Stimulated activated CD4-positive, alpha-beta T cell treated with anti-CD3 and anti-CD28 coated beads, Interleukin-4, amount 100 ng/mL, for 24 hours (primary cell): ENCODE results near the gene SLC66A1.
A peak's percentile ranks its signal among the peaks of the same experiment; 100 is the strongest.

Experiments
- DNase-seq: peaks from one replicate; pipeline ENCODE4 v3.0.0-alpha.2; 2020

Gene SLC66A1

DNA sequence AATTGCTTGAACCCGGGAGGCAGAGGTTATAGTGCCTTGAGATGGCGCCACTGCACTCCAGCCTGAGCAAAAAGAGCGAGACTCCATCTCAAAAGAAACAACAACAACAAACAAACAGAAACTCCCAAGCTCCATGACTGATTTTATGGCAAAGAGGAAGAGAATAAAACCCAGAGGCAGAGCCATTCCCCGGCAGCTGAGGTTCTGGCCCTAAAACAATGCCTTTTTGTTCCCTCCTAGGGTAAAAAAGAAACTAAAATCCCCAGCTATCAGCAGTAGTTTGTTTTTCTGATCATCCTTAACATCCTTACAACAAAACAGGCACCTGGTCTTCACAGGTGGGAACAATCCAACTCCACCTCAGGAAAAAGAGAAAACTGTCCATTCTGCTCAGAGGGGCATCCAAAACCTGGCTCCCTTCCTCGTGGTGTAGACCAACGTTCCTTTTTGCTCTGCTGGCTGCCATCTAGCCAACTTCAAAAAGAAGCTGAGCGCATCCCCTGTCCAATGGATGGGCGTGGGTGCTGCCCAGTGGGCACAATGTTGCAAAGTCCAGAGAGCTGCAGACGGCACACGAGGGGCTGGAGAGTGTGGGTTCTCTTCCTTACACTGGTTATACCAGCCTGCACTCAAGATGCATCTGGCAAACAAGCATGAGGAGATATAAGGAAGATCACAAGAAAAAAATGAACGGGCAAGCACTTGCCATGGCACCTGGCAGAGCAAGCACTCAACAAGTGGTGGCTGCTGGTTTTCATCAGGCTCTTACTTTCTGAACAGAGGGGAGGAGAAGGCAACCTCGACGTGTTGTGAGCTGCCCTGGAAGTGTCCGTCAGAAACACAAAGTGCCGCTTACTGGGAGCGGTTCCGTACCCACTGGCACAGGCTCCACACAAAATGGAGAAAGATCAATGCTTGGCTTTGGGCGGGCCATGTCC lies 54.7 kb downstream of the SLC66A1 start:
- no peak for DNase-seq

DNA sequence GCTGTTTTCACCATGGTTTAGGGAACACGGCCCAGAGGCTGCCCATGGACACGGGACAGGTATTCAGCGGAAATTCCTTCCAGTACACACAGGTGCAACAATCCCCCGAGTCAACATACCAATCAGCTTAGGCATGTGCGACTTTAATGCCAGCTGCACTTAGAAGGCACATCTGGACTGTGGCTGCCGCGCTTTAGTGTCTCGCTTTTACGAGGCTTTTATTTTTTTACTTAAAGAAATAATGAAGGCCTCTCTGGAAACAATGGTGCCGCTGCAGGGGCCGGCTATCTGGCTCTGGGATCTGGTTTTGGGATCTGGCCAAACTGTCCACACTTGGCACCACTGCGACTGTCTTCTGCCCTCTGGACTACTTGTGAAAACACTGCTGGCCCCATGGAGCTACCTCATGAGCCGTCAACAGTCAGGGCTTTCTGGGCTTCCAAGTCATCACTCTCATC lies 55.5 kb downstream of the SLC66A1 start:
- DNase-seq = no peak

DNA sequence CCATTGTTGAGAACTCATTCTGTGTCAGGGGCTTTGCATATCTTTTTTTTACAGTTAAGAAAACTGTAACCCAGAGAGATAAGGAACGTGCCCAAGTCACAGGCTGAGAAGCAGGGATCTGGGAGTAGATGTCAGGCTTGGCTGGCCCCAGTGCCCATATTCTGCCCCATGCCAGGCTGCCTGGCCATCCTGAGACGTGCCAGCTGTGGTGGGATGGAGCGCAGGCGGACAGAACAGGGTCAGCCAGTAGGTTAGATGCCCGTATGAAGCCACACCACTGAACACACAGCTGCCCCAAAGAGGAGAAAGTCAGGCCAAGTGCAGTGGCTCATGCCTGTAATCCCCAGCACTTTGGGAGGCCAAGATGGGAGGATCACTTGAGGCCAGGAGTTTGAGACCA lies 55.9 kb downstream of the SLC66A1 start:
- no peak for DNase-seq

DNA sequence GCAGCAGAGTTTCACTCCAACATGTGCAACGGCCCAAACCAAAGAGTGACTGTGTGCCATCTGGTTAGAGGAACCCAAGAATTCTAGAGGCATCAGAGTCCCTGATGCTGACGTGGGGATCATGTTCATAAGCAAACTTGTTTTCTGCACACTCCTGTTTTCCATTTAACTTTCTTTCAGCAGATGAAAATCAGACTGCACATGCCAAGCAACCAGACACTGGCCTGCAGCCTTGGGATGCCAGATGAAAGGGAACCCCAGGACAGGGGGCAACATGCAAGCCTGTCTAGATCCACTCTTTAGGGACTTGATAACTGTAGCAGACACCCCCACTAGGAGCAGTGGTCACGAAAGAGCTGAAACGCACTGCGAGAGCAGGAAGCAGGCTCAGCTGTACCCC lies 56.8 kb downstream of the SLC66A1 start:
- no peak for DNase-seq

DNA sequence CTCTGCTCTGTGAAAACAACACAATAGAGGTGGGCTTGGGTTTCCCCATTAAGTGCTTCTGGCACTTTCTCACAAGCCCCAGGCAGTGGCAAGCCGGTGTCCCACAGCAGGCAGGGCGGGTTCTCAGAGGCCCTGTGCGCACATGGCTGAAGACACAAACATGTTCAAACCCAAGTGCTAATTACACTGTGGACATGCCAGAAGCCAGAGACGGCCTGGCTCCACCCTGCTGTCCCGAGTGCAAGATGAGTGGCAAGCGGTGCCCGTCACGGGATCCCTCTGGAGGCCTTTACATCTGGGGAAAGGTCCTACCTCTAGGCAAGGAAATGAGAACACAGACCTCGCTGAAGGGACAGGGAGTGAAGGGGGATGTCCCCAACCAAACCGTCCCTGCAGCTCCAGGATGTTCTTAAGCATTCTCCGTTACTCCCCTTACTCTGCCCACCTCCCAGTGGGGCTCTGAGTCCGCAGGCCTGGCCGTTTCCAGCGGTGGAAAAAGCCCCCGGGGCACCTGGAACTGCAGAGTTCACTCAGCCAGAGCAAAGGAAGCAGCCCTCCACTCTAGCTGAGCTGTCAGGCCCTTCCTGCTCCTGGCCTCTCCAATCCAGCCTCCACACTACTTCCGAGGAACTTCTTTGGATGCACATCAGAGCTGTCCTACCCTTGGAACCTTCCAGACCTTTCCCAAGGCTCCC lies 57.4 kb downstream of the SLC66A1 start:
- no peak for DNase-seq

DNA sequence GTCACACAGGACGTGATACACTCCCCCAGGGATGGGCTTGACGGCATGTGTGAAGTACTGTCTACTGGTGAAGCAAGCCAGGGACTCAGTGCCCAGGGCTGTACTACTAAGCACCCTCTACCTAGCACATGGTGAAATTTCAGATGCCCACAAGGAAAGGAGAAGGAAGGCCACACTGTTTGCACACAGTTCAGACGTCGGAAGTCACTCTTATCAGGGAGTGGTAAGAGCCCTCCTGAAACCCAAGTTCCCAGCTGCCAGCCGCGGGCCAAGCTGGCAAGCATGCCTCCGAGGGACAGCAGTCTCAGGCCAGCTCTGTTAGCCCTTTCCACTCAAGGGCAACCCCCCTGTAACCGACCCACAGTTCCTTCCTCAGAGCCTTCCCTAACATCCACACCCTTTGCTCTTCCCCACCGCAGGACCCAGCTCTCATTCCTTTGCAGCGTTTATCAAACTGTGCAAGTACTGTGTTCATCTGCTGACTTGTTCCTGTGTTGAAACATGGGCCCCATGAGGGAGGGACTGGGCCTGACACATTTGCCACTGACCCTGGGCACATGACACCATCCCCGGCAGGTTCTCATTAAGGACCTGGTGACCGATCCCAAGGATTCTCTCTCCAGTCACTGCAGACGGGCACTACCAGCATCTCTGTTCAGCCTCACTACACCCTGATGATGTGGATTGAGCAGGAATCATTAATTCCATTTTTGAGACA lies 58.5 kb downstream of the SLC66A1 start:
- no peak for DNase-seq

DNA sequence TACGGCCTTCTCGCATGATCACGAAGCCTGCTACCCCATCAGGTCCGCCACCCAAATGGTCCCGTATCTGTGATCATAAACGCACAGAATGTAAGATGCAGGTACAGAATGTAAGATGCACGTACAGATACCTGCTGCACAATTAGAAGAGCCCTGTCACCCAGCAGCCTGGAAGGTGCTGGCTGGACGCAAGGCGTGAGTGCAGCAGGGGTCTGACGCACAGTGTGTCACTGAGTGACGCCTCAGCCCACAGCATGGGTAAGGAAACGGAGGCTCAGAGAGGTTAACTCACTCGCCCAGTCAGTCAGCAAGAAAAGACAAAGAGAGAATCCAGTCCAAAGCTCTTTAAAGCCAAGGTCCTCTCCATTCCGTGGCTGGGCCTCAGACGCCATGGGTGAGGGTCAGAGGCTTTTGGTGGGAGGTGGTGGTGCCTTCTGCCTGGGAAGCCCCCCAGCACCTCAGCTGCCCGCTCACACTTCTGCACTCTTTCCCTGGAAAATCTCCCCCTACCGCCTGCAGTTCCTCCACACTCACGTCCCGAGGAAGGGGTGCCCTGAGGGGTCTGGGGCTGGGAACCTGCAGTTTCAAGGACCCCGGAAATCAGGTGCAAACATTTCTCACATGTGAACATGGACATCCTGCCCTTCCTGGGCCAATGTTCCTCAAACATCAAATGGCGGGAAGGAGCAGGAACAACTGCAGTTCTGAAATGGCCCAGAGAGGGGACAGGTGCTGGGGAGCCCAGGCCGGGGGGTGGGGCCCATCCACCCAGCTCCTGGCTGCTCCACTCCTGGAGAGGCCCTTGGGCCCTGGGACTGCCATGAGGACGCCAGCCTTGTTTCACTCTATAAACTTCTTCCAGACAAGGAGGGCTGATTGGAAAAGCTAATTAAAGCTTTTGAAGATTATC lies 59.4 kb downstream of the SLC66A1 start:
- no peak for DNase-seq

DNA sequence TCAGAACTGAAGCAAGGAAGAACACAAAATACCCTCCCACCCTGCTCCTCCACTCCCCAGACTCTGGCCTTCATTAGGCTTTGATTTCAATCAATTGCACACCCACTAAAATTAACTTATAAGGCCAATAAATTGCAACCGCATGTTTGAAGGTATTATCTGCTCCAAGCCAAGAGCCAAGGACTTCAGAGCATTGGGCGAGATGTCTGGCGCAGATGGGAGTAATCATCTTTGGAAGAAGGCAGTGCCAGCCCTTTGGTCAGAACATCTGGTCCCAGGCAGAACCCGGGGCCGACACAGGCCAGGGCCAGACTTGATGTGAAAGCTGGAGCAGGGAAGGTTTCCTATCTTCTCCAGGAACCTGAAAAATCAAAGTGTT lies 60.0 kb downstream of the SLC66A1 start:
- no peak for DNase-seq

DNA sequence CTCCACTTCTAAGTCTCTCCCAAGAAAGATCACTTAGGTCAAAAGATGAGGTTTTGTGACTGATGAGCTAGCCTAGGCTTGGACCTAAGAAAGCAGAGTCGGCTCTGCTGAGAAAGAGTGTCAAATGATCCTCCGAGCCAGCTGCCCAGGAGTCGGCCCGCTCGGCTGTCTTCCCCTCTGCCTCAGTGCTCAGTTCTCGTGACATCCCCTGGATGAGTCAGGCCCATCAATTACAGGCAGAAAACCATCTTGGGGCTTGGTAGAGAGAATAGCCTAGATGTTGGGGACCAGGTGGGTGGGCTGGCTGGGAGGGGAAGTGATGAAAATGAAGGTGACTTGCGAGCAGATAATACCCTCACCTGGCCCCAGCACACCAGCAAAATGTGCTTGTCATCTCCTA lies 60.5 kb downstream of the SLC66A1 start:
- DNase-seq = no peak

DNA sequence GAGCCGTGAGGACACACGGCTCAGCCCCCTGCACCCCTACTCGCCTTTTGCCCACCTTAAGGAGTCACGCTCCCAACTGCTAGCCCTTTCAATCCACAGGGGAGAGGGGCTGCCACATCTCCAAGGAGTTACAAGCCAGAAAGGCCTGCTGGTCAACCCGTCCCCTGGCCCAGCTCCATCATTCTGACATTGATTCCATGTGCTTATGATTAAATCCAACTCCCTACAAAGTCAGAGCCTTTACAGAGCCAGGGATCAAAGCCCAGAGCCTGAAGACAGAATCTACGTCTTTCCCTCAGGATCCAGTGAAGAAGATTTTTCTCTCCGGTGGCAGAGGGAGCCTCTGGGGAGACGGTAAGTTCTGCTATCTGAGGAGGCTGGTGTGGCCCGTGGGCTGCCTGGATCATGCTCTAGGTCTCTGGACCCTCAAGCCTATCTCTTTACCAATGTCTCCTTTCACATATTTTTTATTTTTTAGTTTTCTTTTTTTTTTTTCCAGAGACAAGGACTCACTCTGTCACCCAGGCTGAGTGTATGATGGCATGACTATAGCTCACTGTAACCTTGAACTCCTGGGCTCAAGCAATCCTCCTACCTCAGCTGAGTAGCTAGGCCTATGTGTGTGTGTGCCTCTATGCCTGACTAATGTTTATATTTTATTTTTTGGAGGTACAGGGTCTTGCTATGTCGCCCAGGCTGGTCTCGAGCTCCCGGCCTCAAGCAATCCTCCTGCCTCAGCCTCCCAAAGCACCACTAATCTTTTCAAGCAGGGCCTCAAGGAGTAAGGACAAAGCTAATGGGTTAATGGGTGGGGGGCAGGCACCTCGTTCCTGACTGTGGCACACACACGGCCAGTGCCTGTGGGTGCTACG lies 61.3 kb downstream of the SLC66A1 start:
- DNase-seq = no peak

DNA sequence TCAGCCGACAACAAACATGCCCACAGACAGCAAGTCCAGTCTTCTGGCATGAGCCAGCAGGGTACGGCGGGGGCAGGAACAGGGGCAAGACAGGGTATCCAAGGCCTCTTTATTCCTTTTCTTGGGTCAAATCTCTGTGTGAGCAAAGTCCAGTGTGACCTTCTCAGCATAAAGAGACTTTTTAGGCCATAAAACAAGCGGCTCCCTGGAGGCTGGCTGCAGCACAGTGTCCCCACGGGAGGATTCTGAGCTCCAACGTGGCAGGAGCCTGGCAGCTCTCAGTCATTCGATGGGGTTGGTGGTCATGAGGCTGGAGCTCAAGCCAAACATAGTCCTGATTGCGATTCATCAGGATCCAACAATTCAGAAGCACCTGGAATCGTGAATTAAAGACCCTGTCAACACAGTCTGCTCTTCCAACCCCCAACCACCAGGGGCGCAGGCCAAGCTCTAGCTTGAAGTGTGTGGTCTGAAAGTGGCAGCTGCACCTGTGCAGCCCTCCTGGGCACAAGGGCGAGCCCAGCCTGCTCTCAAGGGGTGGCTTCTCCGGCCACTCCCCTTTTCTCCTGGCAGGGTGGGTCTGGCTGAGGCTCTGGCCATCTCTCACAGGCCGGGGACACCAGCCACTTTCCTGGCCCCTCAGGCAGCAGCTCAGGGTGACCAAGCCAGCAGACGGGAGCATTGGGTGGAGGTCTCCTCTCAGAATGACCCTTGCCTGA lies 62.1 kb downstream of the SLC66A1 start:
- DNase-seq = no peak

DNA sequence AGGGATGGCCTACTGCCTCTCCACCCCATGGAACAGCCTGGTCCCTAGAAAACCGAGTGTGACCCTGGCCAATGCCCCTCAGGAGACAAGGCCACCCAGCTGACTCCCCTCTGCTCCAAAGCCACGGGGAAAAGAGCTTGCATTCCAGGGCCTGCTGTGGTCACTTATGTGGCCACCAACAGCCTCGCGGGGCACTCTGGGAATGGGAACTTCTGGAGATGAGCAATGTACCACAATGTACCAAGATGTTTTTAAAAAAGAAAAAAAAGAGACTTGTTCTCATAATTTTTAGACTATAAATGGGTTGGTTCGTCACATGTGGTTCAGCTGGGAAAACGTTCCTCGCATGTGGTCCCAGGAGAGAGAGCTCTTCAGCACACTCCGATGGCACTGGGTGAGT lies 62.8 kb downstream of the SLC66A1 start:
- DNase-seq = no peak

DNA sequence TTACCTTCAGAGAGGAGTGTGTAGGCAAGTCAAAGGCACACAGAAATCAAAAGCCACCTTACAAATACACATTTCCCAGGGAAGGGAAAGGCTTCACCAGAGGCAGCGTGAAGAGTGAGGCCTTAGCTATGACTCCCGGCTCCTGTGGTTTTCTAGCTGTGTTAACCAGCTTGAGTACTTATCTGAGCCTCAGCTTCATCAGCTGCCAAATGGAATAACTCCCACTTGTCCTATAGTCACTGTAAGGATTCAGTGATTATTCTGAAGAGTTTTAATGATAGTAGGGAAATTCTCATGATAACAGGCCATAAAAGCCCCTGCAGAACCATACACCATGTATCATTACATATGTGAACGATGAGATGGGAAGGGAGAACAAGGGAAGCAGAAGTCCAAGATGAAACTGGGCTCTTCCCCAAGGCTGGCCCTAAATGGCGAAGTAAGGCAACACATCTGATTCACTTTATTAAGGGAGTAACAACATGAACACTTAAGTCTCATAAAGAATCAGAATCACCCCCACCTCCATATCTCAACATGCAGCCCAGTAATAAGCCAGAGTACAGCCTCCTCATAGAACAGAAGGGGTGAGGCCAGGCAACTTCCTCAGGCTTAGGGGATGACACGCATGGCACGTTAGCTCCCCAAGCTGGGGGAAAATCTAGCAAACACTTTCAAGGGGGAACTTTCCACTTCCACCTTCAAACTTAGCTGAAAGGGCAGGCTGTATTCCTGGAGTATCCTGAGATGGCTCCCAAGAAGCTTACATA lies 63.7 kb downstream of the SLC66A1 start:
- DNase-seq = no peak

DNA sequence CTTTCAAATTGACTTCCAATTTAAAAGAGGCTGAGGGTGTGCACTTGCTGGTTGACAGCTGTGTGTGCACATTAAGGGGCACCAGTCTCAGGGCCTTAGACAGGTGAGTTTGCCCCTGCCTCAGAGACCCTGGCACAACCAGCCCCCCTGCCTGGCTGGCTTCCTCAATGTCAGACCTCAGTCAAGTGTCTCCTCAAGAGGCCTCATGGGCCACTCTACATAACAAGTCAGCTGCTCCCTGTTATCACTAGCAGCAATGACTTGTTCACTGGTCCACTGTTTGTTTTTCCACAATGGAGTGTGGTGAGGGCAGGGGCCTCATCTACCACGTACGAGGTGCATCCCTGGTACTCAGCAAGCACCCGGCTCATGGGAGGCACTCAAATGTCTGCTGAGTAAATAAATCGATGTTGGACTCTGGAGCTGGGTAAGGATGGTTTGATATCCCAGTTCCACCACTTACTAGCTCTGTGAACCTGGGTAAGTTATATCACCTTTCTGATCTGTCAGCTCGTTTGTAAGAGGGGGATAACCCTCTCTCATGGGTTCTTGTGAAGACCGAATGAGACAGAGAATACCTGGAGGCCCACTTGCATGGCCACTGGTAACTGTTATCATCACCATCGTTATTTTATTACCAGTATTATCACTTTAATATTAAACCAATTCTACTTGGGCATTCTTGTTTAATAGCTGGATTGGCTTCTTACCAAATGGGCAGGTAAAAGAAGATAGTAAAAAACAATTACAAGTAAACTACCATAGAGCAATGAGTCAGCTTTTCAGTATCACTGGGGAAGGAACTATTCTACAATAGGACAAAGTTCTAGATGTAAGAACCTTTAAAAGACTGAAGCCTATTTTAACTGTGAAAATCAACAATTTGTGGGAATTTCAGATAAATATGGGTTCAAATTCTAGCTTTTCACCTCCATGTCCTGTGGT lies 64.6 kb downstream of the SLC66A1 start:
- no peak for DNase-seq

DNA sequence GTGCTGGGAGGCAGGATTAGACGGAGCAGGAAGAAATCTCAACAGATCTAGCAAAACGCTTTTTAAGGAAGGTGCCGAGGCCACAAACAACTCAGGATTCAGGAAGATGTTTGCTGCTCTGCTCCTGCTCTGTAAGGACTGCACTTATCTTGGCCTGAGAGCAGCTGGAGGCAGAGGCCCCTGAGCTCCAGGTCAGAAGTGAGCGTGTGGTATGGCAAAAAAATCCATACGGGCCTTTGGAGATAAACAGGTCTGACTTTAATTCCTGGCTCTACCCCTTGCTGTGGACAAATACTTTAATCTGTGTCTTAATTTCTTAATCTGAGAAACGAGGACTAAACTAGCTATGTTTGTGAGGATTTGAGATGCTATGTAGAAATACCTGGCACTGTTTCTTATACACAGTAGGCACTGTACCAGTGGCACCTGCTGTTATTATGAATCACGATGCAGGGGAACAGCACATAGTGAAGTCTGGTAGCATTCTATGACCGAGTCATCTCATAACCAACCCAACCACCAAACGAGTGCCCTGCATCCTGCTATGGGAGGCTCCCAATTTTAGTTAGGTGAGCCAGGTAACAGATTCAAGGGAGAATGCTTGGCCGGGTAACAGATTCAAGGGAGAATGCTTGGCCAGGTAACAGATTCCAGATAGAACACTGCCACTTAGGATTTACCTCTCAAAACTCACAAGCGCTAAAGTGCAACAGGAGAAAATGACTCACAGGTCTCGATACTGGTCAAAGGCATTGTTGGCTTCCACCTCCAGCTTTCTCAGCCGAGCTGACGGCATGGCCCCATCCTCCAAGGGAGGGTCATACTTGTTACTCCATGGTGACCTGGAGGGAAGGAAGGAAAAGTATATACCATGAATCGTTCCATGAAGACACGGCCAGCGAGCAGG lies 65.9 kb downstream of the SLC66A1 start:
- peak; percentile 28 for DNase-seq
